ENCODE measurements around the gene ARHGEF12. TPM values are rescaled to one million over a fixed set of nuclear protein-coding genes. Genes with fewer than 3 reads are reported as not detected.

Gene ARHGEF12
- total and polyA plus RNA-seq, 2 donors (not counting 1 experiment from before 2014, with no cell fraction given) = 2.0 to 21.6 TPM

DNA sequence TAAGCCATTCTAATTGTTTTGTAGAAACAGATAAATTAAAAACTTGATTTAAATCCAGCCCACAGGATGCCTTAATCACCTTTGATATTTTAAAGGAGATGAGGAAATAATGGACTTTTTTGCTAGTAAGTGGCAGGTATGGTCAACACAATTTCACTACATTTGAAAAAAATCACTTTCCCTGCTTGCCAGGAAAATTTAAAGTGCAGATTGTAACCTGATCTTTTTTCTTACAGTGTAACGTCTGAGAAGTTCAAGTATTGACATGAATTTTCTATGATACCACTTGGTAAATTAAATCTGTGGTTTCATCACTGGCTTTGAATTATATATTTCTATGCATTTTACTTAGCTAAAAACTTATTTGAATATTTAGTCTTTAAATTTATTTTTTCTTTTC, 65.3 kb downstream of the ARHGEF12 start:
- Histone ChIP-seq H3K79me2 (ENCODE audit: control insufficient read depth, insufficient read depth, low read length) (no peaks in the 10 kb centered on the region), H3K36me3 (replicated peaks in 1 of 2; ENCODE audit: control extremely low read depth in 1 of 2, control insufficient read depth in 1 of 2, extremely low read depth in 1 of 2, insufficient read depth in 2 of 2, low read length in 1 of 2) (no peaks in the 10 kb centered on the region), H3K9ac (ENCODE audit: low read length) (no peak overlapping the region), H3K4me2 (replicated peaks; ENCODE audit: low read depth, low read length, poor library complexity, severe bottlenecking) (no peak overlapping the region), H4K20me1 (ENCODE audit: control insufficient read depth, insufficient read depth, low read length, poor library complexity, severe bottlenecking) (no peaks in the 10 kb centered on the region), H3K9me3 (ENCODE audit: control extremely low read depth in 1 of 3, control insufficient read depth in 2 of 3, insufficient read depth in 1 of 3, low read length in 2 of 3) (no peaks in the 10 kb centered on the region), H3K27me3 (replicated peaks in 1 of 4; ENCODE audit: control extremely low read depth in 1 of 4, control insufficient read depth in 3 of 4, insufficient read depth in 4 of 4, low read length in 3 of 4) (no peaks in the 10 kb centered on the region), H2AFZ (ENCODE audit: insufficient read depth, low read depth, low read length, poor library complexity, severe bottlenecking) (no peak overlapping the region), H3K4me1 (ENCODE audit: control insufficient read depth in 2 of 2, insufficient read depth in 2 of 2, low read length in 2 of 2) (no peaks in the 10 kb centered on the region), H3K27ac (ENCODE audit: low read length in 2 of 2) (no peak overlapping the region), H3K4me3 (ENCODE audit: control extremely low read depth in 1 of 5, extremely low read depth in 1 of 5, insufficient read depth in 1 of 5, low read depth in 2 of 5, low read length in 4 of 5) (no peak overlapping the region)
- Mint-ChIP-seq H3K4me1 (peaks cover 9% of the 10 kb centered on the region), H3K9me3 (ENCODE audit: insufficient read depth) (no peaks in the 10 kb centered on the region), H3K27ac (no peak overlapping the region), H3K4me3 (no peak overlapping the region), H3K27me3 (peaks cover 4% of the 10 kb centered on the region)
- ChIA-PET CTCF (interaction anchor here (1.1 kb wide), 1 partner anchor 8 kb away, joined by 3 read pairs; no protein-coding TSS in a partner anchor), POLR2A (no interaction called here)
- ATAC-seq (ENCODE audit: low read depth) (no peak), DNase-seq (no peak)
- no peak for TF ChIP-seq EZH2 (IDR thresholded peaks at IDR 0.05; ENCODE audit: borderline replicate concordance, insufficient read depth, low read depth, low read length, poor library complexity, severe bottlenecking)
- TF ChIP-seq, protein P1, sequence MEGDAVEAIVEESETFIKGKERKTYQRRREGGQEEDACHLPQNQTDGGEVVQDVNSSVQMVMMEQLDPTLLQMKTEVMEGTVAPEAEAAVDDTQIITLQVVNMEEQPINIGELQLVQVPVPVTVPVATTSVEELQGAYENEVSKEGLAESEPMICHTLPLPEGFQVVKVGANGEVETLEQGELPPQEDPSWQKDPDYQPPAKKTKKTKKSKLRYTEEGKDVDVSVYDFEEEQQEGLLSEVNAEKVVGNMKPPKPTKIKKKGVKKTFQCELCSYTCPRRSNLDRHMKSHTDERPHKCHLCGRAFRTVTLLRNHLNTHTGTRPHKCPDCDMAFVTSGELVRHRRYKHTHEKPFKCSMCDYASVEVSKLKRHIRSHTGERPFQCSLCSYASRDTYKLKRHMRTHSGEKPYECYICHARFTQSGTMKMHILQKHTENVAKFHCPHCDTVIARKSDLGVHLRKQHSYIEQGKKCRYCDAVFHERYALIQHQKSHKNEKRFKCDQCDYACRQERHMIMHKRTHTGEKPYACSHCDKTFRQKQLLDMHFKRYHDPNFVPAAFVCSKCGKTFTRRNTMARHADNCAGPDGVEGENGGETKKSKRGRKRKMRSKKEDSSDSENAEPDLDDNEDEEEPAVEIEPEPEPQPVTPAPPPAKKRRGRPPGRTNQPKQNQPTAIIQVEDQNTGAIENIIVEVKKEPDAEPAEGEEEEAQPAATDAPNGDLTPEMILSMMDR (IDR thresholded peaks at IDR 0.05) = no peak
- no CpG with 5 or more reads among the region's 1 CpG for WGBS (ENCODE audit: insufficient coverage)
- intact Hi-C loops (cut with micrococcal nuclease) = no loop called here

DNA sequence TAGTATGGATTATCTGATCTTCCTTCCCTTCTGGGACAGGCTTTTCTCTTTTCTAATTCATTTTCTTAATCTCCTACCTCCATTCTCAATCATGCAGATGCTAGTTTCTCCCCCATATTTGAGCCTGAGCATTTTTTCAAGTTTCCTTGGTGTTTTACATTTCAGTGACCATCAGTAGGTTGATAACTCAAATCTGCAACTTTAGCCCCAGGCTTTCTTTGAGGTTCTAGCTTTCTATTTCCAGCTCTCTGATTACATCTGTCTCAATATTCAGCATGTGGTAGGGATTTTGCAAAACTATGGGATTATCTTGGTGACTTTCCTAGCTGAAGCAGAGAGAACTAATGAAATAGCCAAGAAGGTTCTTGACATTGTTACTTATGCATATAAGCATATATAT, 67.8 kb downstream of the ARHGEF12 start:
- Mint-ChIP-seq H3K27me3 (peaks cover 4% of the 10 kb centered on the region), H3K4me3 (no peak overlapping the region), H3K9me3 (ENCODE audit: insufficient read depth) (no peaks in the 10 kb centered on the region), H3K27ac (no peak overlapping the region), H3K4me1 (peaks cover 9% of the 10 kb centered on the region)
- Histone ChIP-seq H2AFZ (ENCODE audit: insufficient read depth, low read depth, low read length, poor library complexity, severe bottlenecking) (no peak overlapping the region), H3K4me2 (replicated peaks; ENCODE audit: low read depth, low read length, poor library complexity, severe bottlenecking) (no peak overlapping the region), H3K9me3 (ENCODE audit: control extremely low read depth in 1 of 3, control insufficient read depth in 2 of 3, insufficient read depth in 1 of 3, low read length in 2 of 3) (no peaks in the 10 kb centered on the region), H3K79me2 (ENCODE audit: control insufficient read depth, insufficient read depth, low read length) (no peaks in the 10 kb centered on the region), H4K20me1 (ENCODE audit: control insufficient read depth, insufficient read depth, low read length, poor library complexity, severe bottlenecking) (no peaks in the 10 kb centered on the region), H3K4me1 (ENCODE audit: control insufficient read depth in 2 of 2, insufficient read depth in 2 of 2, low read length in 2 of 2) (no peaks in the 10 kb centered on the region), H3K27ac (ENCODE audit: low read length in 2 of 2) (no peak overlapping the region), H3K36me3 (replicated peaks in 1 of 2; ENCODE audit: control extremely low read depth in 1 of 2, control insufficient read depth in 1 of 2, extremely low read depth in 1 of 2, insufficient read depth in 2 of 2, low read length in 1 of 2) (no peaks in the 10 kb centered on the region), H3K27me3 (replicated peaks in 1 of 4; ENCODE audit: control extremely low read depth in 1 of 4, control insufficient read depth in 3 of 4, insufficient read depth in 4 of 4, low read length in 3 of 4) (no peaks in the 10 kb centered on the region), H3K9ac (ENCODE audit: low read length) (no peak overlapping the region), H3K4me3 (ENCODE audit: control extremely low read depth in 1 of 5, extremely low read depth in 1 of 5, insufficient read depth in 1 of 5, low read depth in 2 of 5, low read length in 4 of 5) (no peak overlapping the region)
- TF ChIP-seq, protein P1 (IDR thresholded peaks at IDR 0.05) = no peak
- intact Hi-C loops (cut with micrococcal nuclease) = no loop called here
- no peak for ATAC-seq (ENCODE audit: low read depth)
- POLR2A ChIA-PET = no interaction called here
- no peak for DNase-seq
- CTCF ChIA-PET = no interaction called here
